Immature natural killer cell (primary cell): ENCODE measurements around the gene NEDD4L. TPM values are rescaled to one million over a fixed set of nuclear protein-coding genes. Genes with fewer than 3 reads are reported as not detected.

Experiments used
- DNase-seq, 3 donors: peaks; one replicate each; pipeline ENCODE4 v3.0.0; 2022; ENCODE audit warnings: mixed read lengths in 1 of 3
- H3K27ac Mint-ChIP-seq, 6 donors: one replicate each; pipeline ENCODE4 v1.8.0; 2020; ENCODE audit warnings: mixed read lengths in 6 of 6, mild to moderate bottlenecking in 5 of 6, inconsistent platforms in 4 of 6, moderate library complexity in 3 of 6
- H3K27me3 Mint-ChIP-seq, 3 donors: one replicate each; pipeline ENCODE4 v1.8.0; 2020 to 2021; ENCODE audit warnings: low read depth in 3 of 3, mild to moderate bottlenecking in 3 of 3, mixed read lengths in 3 of 3, moderate library complexity in 3 of 3, inconsistent platforms in 1 of 3
- H3K36me3 Mint-ChIP-seq, 3 donors: one replicate each; pipeline ENCODE4 v1.8.0; 2020; ENCODE audit warnings: mixed read lengths in 3 of 3, inconsistent platforms in 2 of 3, mild to moderate bottlenecking in 2 of 3
- H3K4me1 Mint-ChIP-seq, 2 donors: one replicate each; pipeline ENCODE4 v1.8.0; 2020; ENCODE audit warnings: inconsistent platforms in 2 of 2, mild to moderate bottlenecking in 2 of 2, mixed read lengths in 2 of 2, moderate library complexity in 1 of 2
- H3K4me3 Mint-ChIP-seq, 5 donors: one replicate each; pipeline ENCODE4 v1.8.0; 2020; ENCODE audit warnings: mild to moderate bottlenecking in 5 of 5, mixed read lengths in 5 of 5, inconsistent platforms in 3 of 5, moderate library complexity in 3 of 5
- H3K9me3 Mint-ChIP-seq, 6 donors: one replicate each; pipeline ENCODE4 v1.8.0; 2020; ENCODE audit warnings: mild to moderate bottlenecking in 6 of 6, mixed read lengths in 6 of 6, inconsistent platforms in 4 of 6, moderate library complexity in 3 of 6
- polyA plus RNA-seq, 3 donors: library from polyadenylated mRNA; unstranded; fragments of 300-500 nt; fragmentation: Illumina TruSeq; gene quantifications; one replicate each; pipeline ENCODE4 v1.2.3, GENCODE V29; 2021

The NEDD4L gene
- polyA plus RNA-seq, 3 donors from 2014 or later, result 0.62 to 2.2 (median 2.0) TPM

- Mint-ChIP-seq H3K27me3 (peaks cover 1 to 10% (median 3%) of the 10 kb centered on the region in 3 donors), H3K4me3 (no peak overlapping the region), H3K27ac (no peak overlapping the region), H3K36me3 (no peaks in the 10 kb centered on the region), H3K9me3 (no peaks in the 10 kb centered on the region), H3K4me1 (no peaks in the 10 kb centered on the region)
- DNase-seq, result no peak
Measured at GRCh38 chr18:58069721-58070292, 25.8 kb downstream of the NEDD4L start.

GRCh38 chr18:58076052-58076451 is 32.0 kb downstream of the NEDD4L start:
- Mint-ChIP-seq H3K4me3 (no peak overlapping the region), H3K9me3 (no peaks in the 10 kb centered on the region), H3K4me1 (no peaks in the 10 kb centered on the region), H3K36me3 (no peaks in the 10 kb centered on the region), H3K27ac (no peak overlapping the region), H3K27me3 (peaks cover 0 to 8% (median 7%) of the 10 kb centered on the region in 3 donors)
- DNase-seq, result no peak

- DNase-seq, result no peak
- H3K27ac Mint-ChIP-seq, result no peak overlapping the region
- H3K4me1 Mint-ChIP-seq, result no peaks in the 10 kb centered on the region
- H3K36me3 Mint-ChIP-seq, result no peaks in the 10 kb centered on the region
- H3K9me3 Mint-ChIP-seq, result no peaks in the 10 kb centered on the region
- peaks cover 0 to 7% (median 6%) of the 10 kb centered on the region in 3 donors for H3K27me3 Mint-ChIP-seq
- H3K4me3 Mint-ChIP-seq, result no peak overlapping the region
Measured at GRCh38 chr18:58077329-58077728, 33.3 kb downstream of the NEDD4L start.

- Mint-ChIP-seq H3K9me3 (peaks cover 0 to 2% (median 0%) of the 10 kb centered on the region in 6 donors), H3K27me3 (peaks cover 0 to 8% (median 3%) of the 10 kb centered on the region in 3 donors), H3K4me3 (no peak overlapping the region), H3K4me1 (no peaks in the 10 kb centered on the region), H3K27ac (no peak overlapping the region), H3K36me3 (no peaks in the 10 kb centered on the region)
- DNase-seq, result no peak
Measured at GRCh38 chr18:58078889-58079573, 35.0 kb downstream of the NEDD4L start.

- Mint-ChIP-seq H3K27ac (no peak overlapping the region), H3K36me3 (no peaks in the 10 kb centered on the region), H3K4me3 (no peak overlapping the region), H3K27me3 (peaks cover 1 to 10% (median 2%) of the 10 kb centered on the region in 3 donors), H3K9me3 (peaks cover 0 to 2% (median 0%) of the 10 kb centered on the region in 6 donors), H3K4me1 (no peaks in the 10 kb centered on the region)
- DNase-seq, result no peak
Measured at GRCh38 chr18:58080451-58080850, 36.4 kb downstream of the NEDD4L start.

- Mint-ChIP-seq H3K36me3 (no peaks in the 10 kb centered on the region), H3K9me3 (peaks cover 0 to 4% (median 0%) of the 10 kb centered on the region in 6 donors), H3K27me3 (peaks cover 3 to 7% (median 7%) of the 10 kb centered on the region in 3 donors), H3K4me1 (peaks cover 0 to 2% of the 10 kb centered on the region in 2 donors), H3K4me3 (no peak overlapping the region), H3K27ac (no peak overlapping the region)
- no peak for DNase-seq
Measured at GRCh38 chr18:58087928-58088690, 44.1 kb downstream of the NEDD4L start.

- H3K36me3 Mint-ChIP-seq, result no peaks in the 10 kb centered on the region
- H3K4me3 Mint-ChIP-seq, result no peak overlapping the region
- peaks cover 0 to 2% of the 10 kb centered on the region in 2 donors for H3K4me1 Mint-ChIP-seq
- no peak for DNase-seq
- H3K27me3 Mint-ChIP-seq, result peaks cover 3 to 7% (median 7%) of the 10 kb centered on the region in 3 donors
- H3K27ac Mint-ChIP-seq, result no peak overlapping the region
- peaks cover 0 to 3% (median 0%) of the 10 kb centered on the region in 6 donors for H3K9me3 Mint-ChIP-seq
Measured at GRCh38 chr18:58088691-58089065, 44.7 kb downstream of the NEDD4L start.

- DNase-seq, result no peak
- Mint-ChIP-seq H3K27me3 (peaks cover 2 to 11% (median 3%) of the 10 kb centered on the region in 3 donors), H3K9me3 (peaks cover 0 to 3% (median 0%) of the 10 kb centered on the region in 6 donors), H3K27ac (no peak overlapping the region), H3K4me3 (no peak overlapping the region), H3K36me3 (no peaks in the 10 kb centered on the region), H3K4me1 (peaks cover 0 to 2% of the 10 kb centered on the region in 2 donors)
Measured at GRCh38 chr18:58091099-58091611, 47.1 kb downstream of the NEDD4L start.

GRCh38 chr18:58093311-58093803 is 49.3 kb downstream of the NEDD4L start:
- Mint-ChIP-seq H3K36me3 (no peaks in the 10 kb centered on the region), H3K9me3 (no peaks in the 10 kb centered on the region), H3K4me3 (no peak overlapping the region), H3K27ac (no peak overlapping the region), H3K27me3 (peaks cover 2 to 9% (median 5%) of the 10 kb centered on the region in 3 donors), H3K4me1 (no peaks in the 10 kb centered on the region)
- no peak for DNase-seq

GRCh38 chr18:58095222-58095621 is 51.2 kb downstream of the NEDD4L start:
- Mint-ChIP-seq H3K27me3 (peaks cover 2 to 9% (median 5%) of the 10 kb centered on the region in 3 donors), H3K36me3 (no peaks in the 10 kb centered on the region), H3K9me3 (no peaks in the 10 kb centered on the region), H3K27ac (no peak overlapping the region), H3K4me3 (no peak overlapping the region), H3K4me1 (no peaks in the 10 kb centered on the region)
- DNase-seq, result no peak

GRCh38 chr18:58095655-58096054 is 51.6 kb downstream of the NEDD4L start:
- H3K36me3 Mint-ChIP-seq, result no peaks in the 10 kb centered on the region
- no peak overlapping the region for H3K27ac Mint-ChIP-seq
- H3K4me1 Mint-ChIP-seq, result no peaks in the 10 kb centered on the region
- no peak overlapping the region for H3K4me3 Mint-ChIP-seq
- DNase-seq, result no peak
- H3K27me3 Mint-ChIP-seq, result peaks cover 2 to 9% (median 5%) of the 10 kb centered on the region in 3 donors
- no peaks in the 10 kb centered on the region for H3K9me3 Mint-ChIP-seq

- Mint-ChIP-seq H3K36me3 (no peaks in the 10 kb centered on the region), H3K27me3 (peaks cover 2 to 7% (median 5%) of the 10 kb centered on the region in 3 donors), H3K4me1 (no peaks in the 10 kb centered on the region), H3K4me3 (no peak overlapping the region), H3K9me3 (no peaks in the 10 kb centered on the region), H3K27ac (no peak overlapping the region)
- DNase-seq, result no peak
Measured at GRCh38 chr18:58096658-58097057, 52.6 kb downstream of the NEDD4L start.

- H3K36me3 Mint-ChIP-seq, result no peaks in the 10 kb centered on the region
- H3K4me3 Mint-ChIP-seq, result no peak overlapping the region
- H3K27ac Mint-ChIP-seq, result no peak overlapping the region
- H3K9me3 Mint-ChIP-seq, result no peaks in the 10 kb centered on the region
- H3K4me1 Mint-ChIP-seq, result no peaks in the 10 kb centered on the region
- DNase-seq, result no peak
- H3K27me3 Mint-ChIP-seq, result peaks cover 2 to 5% (median 4%) of the 10 kb centered on the region in 3 donors
Measured at GRCh38 chr18:58097121-58097906, 53.3 kb downstream of the NEDD4L start.
